NCI-H774 (cell line): ENCODE results near the gene YAP1.
"Not testable (repeated sequence)": the region's sequence is repeated elsewhere in the genome, so short reads cannot be mapped to it uniquely, and the experiment has no call there.

ENCODE experiments used
- DNase-seq: peaks from one replicate; lab custom pipeline; 2025; lab: John Stamatoyannopoulos, UW

YAP1 gene

GRCh38 chr11:102200325-102200724, 90.1 kb downstream of the YAP1 start:
- DNase-seq, result not testable (repeated sequence)

- no peak for DNase-seq
These were observed 91.5 kb downstream of the YAP1 start for GRCh38 chr11:102201776-102202175.

GRCh38 chr11:102202972-102203371, 92.7 kb downstream of the YAP1 start:
- DNase-seq, result no peak

- no peak for DNase-seq
These were observed 93.9 kb downstream of the YAP1 start for GRCh38 chr11:102204174-102204573.

GRCh38 chr11:102205805-102206204, 95.6 kb downstream of the YAP1 start:
- no peak for DNase-seq

GRCh38 chr11:102208835-102209234, 98.6 kb downstream of the YAP1 start:
- DNase-seq, result no peak

- no peak for DNase-seq
These were observed 104.4 kb downstream of the YAP1 start for GRCh38 chr11:102214623-102215022.

- no peak for DNase-seq
These were observed 106.3 kb downstream of the YAP1 start for GRCh38 chr11:102216433-102217075.

- no peak for DNase-seq
These were observed 110.7 kb downstream of the YAP1 start for GRCh38 chr11:102220728-102221467.

- no peak for DNase-seq
These were observed 113.6 kb downstream of the YAP1 start for GRCh38 chr11:102223859-102224258.

- DNase-seq, result no peak
These were observed 115.7 kb downstream of the YAP1 start for GRCh38 chr11:102225689-102226568.

GRCh38 chr11:102226702-102227490, 116.6 kb downstream of the YAP1 start:
- no peak for DNase-seq

- DNase-seq, result no peak
These were observed 119.4 kb downstream of the YAP1 start for GRCh38 chr11:102229510-102230123.

- DNase-seq, result no peak
These were observed 119.9 kb downstream of the YAP1 start for GRCh38 chr11:102230186-102230585.

- DNase-seq, result no peak
These were observed 120.7 kb downstream of the YAP1 start for GRCh38 chr11:102230911-102231310.

GRCh38 chr11:102234779-102235439, 124.7 kb downstream of the YAP1 start:
- no peak for DNase-seq

- DNase-seq, result no peak
These were observed 127.0 kb downstream of the YAP1 start for GRCh38 chr11:102237096-102237735.

GRCh38 chr11:102238391-102238821, 128.2 kb downstream of the YAP1 start:
- DNase-seq, result no peak

GRCh38 chr11:102239448-102239847, 129.2 kb downstream of the YAP1 start:
- no peak for DNase-seq

GRCh38 chr11:102239911-102240310, 129.7 kb downstream of the YAP1 start:
- no peak for DNase-seq
